Pancreas (tissue), 10 donors: ENCODE data around the gene DQX1. TPM values are rescaled to one million over a fixed set of nuclear protein-coding genes. Genes with fewer than 3 reads are reported as not detected.

ENCODE experiments used
- ATAC-seq, 4 donors: fragments of 200-7000 bp; cut with Tn5 transposase; one replicate each; pipeline versions ENCODE4 v1.8.0 to v1.9.1; 2020; ENCODE audit warnings: mild to moderate bottlenecking in 4 of 4, moderate library complexity in 4 of 4
- DNase-seq, 6 donors: peaks; one replicate each; pipeline ENCODE4 v3.0.0-alpha.2; 2020
- FAIRE-seq: peaks from 2 replicates; lab custom pipeline; 2012; peaks lifted over from hg19 to GRCh38; lab: Jason Lieb, UNC
- H3K27ac ChIP-seq, 4 donors: fragments of 200-600 bp; sonication (generic); 1 replicate in 3 of 4; 2 replicates in 1 of 4; pipeline versions ENCODE4 v1.5.0 to v1.8.0; 2020
- H3K27me3 ChIP-seq, 4 donors: fragments of 200-600 bp; one replicate each; pipeline ENCODE4 v1.8.0; 2021
- H3K36me3 ChIP-seq, 3 donors: fragments of 200-600 bp; sonication (generic) in 1 of 3; one replicate each; pipeline versions ENCODE4 v1.5.0 to v1.8.0; 2020 to 2021
- H3K4me1 ChIP-seq, 3 donors: fragments of 200-600 bp; one replicate each; pipeline ENCODE4 v1.8.0; 2021
- H3K4me3 ChIP-seq, 4 donors: fragments of 200-600 bp; sonication (generic) in 2 of 4; one replicate each; pipeline versions ENCODE4 v1.5.0 to v1.8.0; 2020 to 2021
- H3K9me3 ChIP-seq, 4 donors: fragments of 200-600 bp; one replicate each; pipeline ENCODE4 v1.8.0; 2021
- WGBS, 2 donors: extraction: QIAGEN DNeasy Blood & Tissue Kit; methylation state at CpG; one replicate each; pipeline ENCODE4 v1.1.7; 2013; 5-methylcytosine and 5-hydroxymethylcytosine counted together
- intact Hi-C, 3 donors: fragments of 100-400 bp; cut with DNase I; formaldehyde crosslinking; loops; one replicate each; pipeline versions ENCODE4 v1.11.1 to v1.14.2; 2022
- polyA plus RNA-seq, 2 donors: library from polyadenylated mRNA; stranded (reverse); fragments of 200-250 nt; gene quantifications; one replicate each; pipeline ENCODE4 v1.2.3, GENCODE V29; 2013
- total RNA-seq, 6 donors: library from RNA; stranded (reverse); fragmentation: NEBNext Ultra II Directional in 4 of 6; extraction: Animal tissue kit (Norgen Biotek cat#: 25700) in 4 of 6; gene quantifications; one replicate each; pipeline versions ENCODE4 v1.2.1 to v1.2.4, GENCODE V29; 2021 to 2023
- TF ChIP-seq, protein P1 (sequence below), 4 donors: fragments of 200-600 bp; sonication (generic) in 3 of 4; IDR thresholded peaks; one replicate each; pipeline versions ENCODE4 v1.5.0 to v1.8.0; 2021; ENCODE audit warnings: antibody characterized with exemption in 4 of 4
- donor health status: healthy with polysubstance abuse.
- donor health status: DM: no; HTN: no; CAD: no; lungs with moderate emphysema.
- donor health status: DM: no; HTN: no; CAD: no.
- donor health status: control.
- donor health status: control.
- donor health status: Bipolar disorder and iron deficiency.
- donor health status: DM: yes; HTN: yes; CAD: no.
- donor health status: DM: no; HTN: no; CAD: no.
- donor health status: DM: no; HTN: no; CAD: no.
- donor health status: DM: yes; HTN: yes; CAD: no.

DQX1 gene
- total and polyA plus RNA-seq, 8 donors: 0.07 to 0.16 (median 0.15) TPM; not detected in 5

DNA sequence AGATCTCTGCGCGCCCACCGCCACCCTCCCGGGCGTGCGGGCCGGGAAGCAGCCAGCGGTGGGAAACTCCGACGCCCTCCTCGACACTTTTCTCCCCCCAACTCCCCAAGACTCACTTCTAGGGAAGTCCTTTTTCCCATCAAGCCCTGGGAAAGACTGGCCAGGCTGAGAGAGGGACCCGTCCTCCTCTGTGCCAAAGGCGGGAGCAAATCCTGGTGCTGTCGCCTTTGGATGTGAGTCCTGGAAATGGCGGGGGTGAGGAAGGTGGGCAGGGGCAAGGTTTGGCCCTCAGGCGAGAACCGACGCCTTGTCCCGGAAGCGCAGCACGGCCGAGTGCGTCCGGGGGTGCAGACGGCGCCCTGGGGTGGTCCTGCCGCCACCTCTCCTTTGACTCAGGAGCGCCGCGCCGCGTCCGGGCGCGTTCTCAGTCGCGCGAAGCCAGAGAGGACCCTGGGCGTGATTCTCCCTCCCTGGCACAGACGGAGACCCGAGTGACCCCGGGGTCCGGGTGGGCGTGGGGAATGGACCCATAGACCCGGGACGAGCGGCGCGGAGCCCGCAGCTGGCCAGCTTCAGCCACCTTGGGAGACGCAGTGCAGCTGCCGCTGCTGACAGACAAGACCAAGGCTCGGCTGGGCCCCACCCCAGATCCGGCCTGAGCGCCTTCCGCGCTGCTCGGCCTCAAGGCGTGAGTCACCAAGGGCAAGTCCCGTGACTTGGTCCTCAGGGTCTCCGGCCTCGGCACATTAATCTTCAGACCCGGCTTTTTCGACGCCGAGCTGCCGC lies 23.1 kb downstream of the DQX1 start:
- ATAC-seq: peak; percentile 59 to 66 (median 64)

DNA sequence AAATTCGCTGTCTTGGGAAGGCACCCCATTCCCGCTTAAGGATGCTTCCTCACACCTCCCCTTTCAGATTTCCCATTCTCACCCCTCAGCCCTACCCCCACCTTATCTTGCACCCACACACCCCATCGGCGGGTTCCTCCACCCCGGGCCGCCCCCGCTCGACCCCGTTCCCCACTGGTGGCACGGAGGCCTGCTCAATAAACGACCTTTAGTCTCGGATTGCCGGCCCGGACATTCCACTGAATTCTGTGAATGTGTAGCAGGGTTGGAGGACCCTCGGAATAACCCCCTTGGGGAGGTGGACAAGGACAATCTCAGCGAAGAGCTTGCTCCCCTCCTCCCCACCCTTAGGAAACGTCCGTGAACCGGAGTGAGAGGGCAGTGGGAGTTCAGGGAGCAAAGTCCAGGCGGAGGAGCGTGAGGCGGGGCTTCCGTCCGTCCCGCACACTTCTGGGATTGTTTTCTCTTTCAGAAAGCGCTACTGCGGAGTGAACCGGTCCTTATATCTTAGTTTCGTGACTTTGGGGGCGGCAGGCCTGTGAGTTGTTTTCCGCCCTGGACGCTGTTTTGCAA lies 23.8 kb downstream of the DQX1 start:
- peaks cover 11 to 33% (median 12%) of the 10 kb centered on the region in 3 donors for H3K4me1 ChIP-seq
- WGBS, 2 donors: 10 to 13% methylated on average over 32 of the region's 32 CpGs
- intact Hi-C loops: no loop called here

More for the DNA sequence above, 23.1 kb downstream of the DQX1 start:
- Histone ChIP-seq H3K4me3 (peak overlapping the region; percentile 38 to 75 (median 52)), H3K36me3 (no peaks in the 10 kb centered on the region), H3K27me3 (peaks cover 0 to 6% (median 0%) of the 10 kb centered on the region in 4 donors), H3K4me1 (peaks cover 8 to 30% (median 11%) of the 10 kb centered on the region in 3 donors), H3K9me3 (no peaks in the 10 kb centered on the region), H3K27ac (peak overlapping the region; percentile 23 to 74 (median 48))
- intact Hi-C loops: no loop called here
- 1% methylated on average over 65 to 67 of the region's 67 CpGs for WGBS, 2 donors
- FAIRE-seq (no peak), DNase-seq (peak; percentile 73 to 90 (median 82))
- TF ChIP-seq, protein P1, sequence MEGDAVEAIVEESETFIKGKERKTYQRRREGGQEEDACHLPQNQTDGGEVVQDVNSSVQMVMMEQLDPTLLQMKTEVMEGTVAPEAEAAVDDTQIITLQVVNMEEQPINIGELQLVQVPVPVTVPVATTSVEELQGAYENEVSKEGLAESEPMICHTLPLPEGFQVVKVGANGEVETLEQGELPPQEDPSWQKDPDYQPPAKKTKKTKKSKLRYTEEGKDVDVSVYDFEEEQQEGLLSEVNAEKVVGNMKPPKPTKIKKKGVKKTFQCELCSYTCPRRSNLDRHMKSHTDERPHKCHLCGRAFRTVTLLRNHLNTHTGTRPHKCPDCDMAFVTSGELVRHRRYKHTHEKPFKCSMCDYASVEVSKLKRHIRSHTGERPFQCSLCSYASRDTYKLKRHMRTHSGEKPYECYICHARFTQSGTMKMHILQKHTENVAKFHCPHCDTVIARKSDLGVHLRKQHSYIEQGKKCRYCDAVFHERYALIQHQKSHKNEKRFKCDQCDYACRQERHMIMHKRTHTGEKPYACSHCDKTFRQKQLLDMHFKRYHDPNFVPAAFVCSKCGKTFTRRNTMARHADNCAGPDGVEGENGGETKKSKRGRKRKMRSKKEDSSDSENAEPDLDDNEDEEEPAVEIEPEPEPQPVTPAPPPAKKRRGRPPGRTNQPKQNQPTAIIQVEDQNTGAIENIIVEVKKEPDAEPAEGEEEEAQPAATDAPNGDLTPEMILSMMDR (IDR thresholded peaks at IDR 0.05): no peak

DNA sequence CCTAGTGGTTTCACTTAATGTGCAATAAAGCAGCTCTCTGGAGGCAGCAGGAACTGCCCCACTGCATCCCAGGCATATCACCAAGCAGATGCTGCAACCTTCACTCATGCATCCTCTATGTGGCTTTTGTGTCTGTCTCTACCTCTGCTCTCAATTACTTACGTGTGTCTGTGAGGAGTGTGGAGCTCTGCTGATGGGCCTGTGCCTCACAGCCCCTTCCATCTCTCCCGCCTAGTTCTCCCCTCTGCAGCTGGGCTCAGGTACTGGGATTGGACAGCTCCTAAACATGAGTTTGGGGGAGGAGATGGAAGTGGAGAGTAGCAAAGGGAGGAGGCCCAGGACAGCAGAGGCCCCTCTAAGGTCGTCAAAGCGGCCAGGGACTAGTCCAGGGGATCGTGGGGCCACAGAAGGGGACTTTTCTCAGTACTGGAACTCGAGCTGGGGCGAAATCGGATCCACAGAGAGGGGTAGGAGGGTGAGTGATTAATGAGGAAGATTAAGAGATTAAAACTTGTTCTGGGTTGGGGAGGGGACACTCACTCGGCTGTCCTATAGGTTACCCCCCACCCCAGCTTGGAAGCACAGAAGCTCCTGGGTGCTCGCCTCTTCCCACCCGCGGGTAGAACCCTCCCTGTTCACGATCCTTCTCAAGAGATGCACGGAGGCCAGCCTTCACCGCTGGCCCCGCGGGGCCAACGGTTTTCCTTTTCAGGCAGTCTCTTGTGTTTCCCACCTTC lies 24.5 kb downstream of the DQX1 start:
- H3K9me3 ChIP-seq: no peaks in the 10 kb centered on the region
- peak overlapping the region in 1 of 4 donors; percentile 75 for H3K4me3 ChIP-seq
- intact Hi-C loops: no loop called here
- no peaks in the 10 kb centered on the region for H3K36me3 ChIP-seq
- DNase-seq (no peak), ATAC-seq (no peak), FAIRE-seq (no peak)
- H3K4me1 ChIP-seq: peaks cover 8 to 29% (median 12%) of the 10 kb centered on the region in 3 donors
- H3K27me3 ChIP-seq: peaks cover 0 to 6% (median 0%) of the 10 kb centered on the region in 4 donors
- H3K27ac ChIP-seq: no peak overlapping the region
- TF ChIP-seq, protein P1 (IDR thresholded peaks at IDR 0.05): no peak
- 81 to 88% methylated on average over 18 of the region's 18 CpGs for WGBS, 2 donors

More for the DNA sequence above, 23.8 kb downstream of the DQX1 start:
- Histone ChIP-seq H3K27ac (peak overlapping the region; percentile 23 to 74 (median 48)), H3K36me3 (no peaks in the 10 kb centered on the region), H3K9me3 (no peaks in the 10 kb centered on the region), H3K27me3 (peaks cover 0 to 6% (median 0%) of the 10 kb centered on the region in 4 donors), H3K4me3 (peak overlapping the region; percentile 38 to 75 (median 52))
- ATAC-seq: peak; percentile 42 to 63 (median 50)
- TF ChIP-seq, protein P1 (IDR thresholded peaks at IDR 0.05): no peak
- DNase-seq: peak in 3 of 6 donors; percentile 37 to 54 (median 47)
- no peak for FAIRE-seq

DNA sequence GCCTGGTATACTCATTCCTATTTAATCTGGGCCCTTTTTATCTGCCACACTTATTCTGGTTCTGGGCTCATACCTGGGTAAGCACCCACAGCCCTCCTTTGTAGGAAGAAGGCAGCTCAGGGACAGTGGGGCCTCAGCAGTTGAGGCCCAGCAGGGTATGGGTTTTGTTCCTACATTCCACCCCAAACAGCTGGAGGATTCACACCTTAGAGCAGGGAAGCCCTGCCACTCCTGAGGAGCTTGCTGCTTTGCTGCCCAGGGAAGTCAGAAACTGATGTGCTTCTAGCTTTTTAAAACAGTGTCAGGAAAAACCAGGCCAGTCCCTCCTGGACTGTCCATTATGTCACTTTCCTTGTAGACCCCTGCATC lies 25.5 kb downstream of the DQX1 start:
- H3K9me3 ChIP-seq: no peaks in the 10 kb centered on the region
- peaks cover 0 to 6% (median 0%) of the 10 kb centered on the region in 4 donors for H3K27me3 ChIP-seq
- H3K36me3 ChIP-seq: no peaks in the 10 kb centered on the region
- TF ChIP-seq, protein P1 (IDR thresholded peaks at IDR 0.05): no peak
- peaks cover 0 to 20% (median 7%) of the 10 kb centered on the region in 3 donors for H3K4me1 ChIP-seq
- ATAC-seq (no peak), DNase-seq (no peak), FAIRE-seq (no peak)
- no peak overlapping the region for H3K27ac ChIP-seq
- intact Hi-C loops: no loop called here
- no peak overlapping the region for H3K4me3 ChIP-seq
